Loucy (cell line): ENCODE results near the gene ZCCHC24.

Experiments
- H2AFZ ChIP-seq: fragments of 200-600 bp; sonication (generic); 2 replicates; pipeline ENCODE4 v1.6.0; 2016; ENCODE audit warnings: antibody characterized with exemption, mild to moderate bottlenecking, low read length, moderate library complexity
- H3F3A ChIP-seq: fragments of 200-600 bp; 2 replicates; pipeline ENCODE4 v1.6.0; 2016; ENCODE audit warnings: antibody characterized with exemption, low read depth, mild to moderate bottlenecking
- H3K27me3 ChIP-seq: fragments of 200-600 bp; sonication (generic); 2 replicates; pipeline ENCODE4 v1.6.1; 2014; ENCODE audit warnings: low read length, mild to moderate bottlenecking; ENCODE audit not compliant: insufficient read depth, poor library complexity, severe bottlenecking
- H3K36me3 ChIP-seq: fragments of 200-600 bp; sonication (generic); 2 replicates; pipeline ENCODE4 v1.6.1; 2016; ENCODE audit warnings: low read length; ENCODE audit not compliant: insufficient read depth
- H3K4me1 ChIP-seq: fragments of 200-600 bp; sonication (generic); 2 replicates; pipeline ENCODE4 v1.5.1; 2014; ENCODE audit warnings: low read length, mild to moderate bottlenecking; ENCODE audit not compliant: insufficient read depth, poor library complexity, severe bottlenecking
- H3K4me2 ChIP-seq: fragments of 200-600 bp; sonication (generic); 2 replicates; pipeline ENCODE4 v1.6.0; 2014; ENCODE audit warnings: antibody characterized with exemption, low read length, low read depth, mild to moderate bottlenecking; ENCODE audit not compliant: poor library complexity, severe bottlenecking
- H3K4me3 ChIP-seq: fragments of 200-600 bp; sonication (generic); 2 replicates; pipeline ENCODE4 v1.5.1; 2014; ENCODE audit warnings: low read length, mild to moderate bottlenecking, mixed read lengths; ENCODE audit not compliant: poor library complexity, severe bottlenecking
- H3K79me2 ChIP-seq: fragments of 200-600 bp; sonication (generic); 2 replicates; pipeline ENCODE4 v1.6.1; 2014; ENCODE audit warnings: low read length; ENCODE audit not compliant: insufficient read depth
- H3K9ac ChIP-seq: fragments of 200-600 bp; sonication (generic); 2 replicates; pipeline ENCODE4 v1.6.0; 2014; ENCODE audit warnings: mild to moderate bottlenecking, low read depth, low read length, moderate library complexity; ENCODE audit not compliant: poor library complexity, severe bottlenecking
- H3K9me2 ChIP-seq: fragments of 200-600 bp; sonication (generic); replicated peaks from 2 replicates; pipeline ENCODE4 v1.6.1; 2016; ENCODE audit warnings: low read depth, low read length, mixed read lengths
- H3K9me3 ChIP-seq: fragments of 200-600 bp; sonication (generic); 2 replicates; pipeline ENCODE4 v1.6.1; 2014; ENCODE audit warnings: mild to moderate bottlenecking, antibody characterized with exemption, low read length, low read depth; ENCODE audit not compliant: insufficient read depth
- H4K20me1 ChIP-seq: fragments of 200-600 bp; sonication (generic); 2 replicates; pipeline ENCODE4 v1.6.0; 2014; ENCODE audit warnings: antibody characterized with exemption, low read length, mild to moderate bottlenecking; ENCODE audit not compliant: insufficient read depth, poor library complexity, severe bottlenecking
- CTCF ChIP-seq: fragments of 200-600 bp; sonication (generic); conservative IDR thresholded peaks from 2 replicates; pipeline ENCODE4 v1.5.1; 2014; ENCODE audit warnings: mild to moderate bottlenecking, antibody characterized with exemption, low read length
- EZH2phosphoT487 ChIP-seq: fragments of 200-600 bp; IDR thresholded peaks from 2 replicates; pipeline ENCODE4 v1.6.1; 2018; ENCODE audit warnings: antibody characterized with exemption, mild to moderate bottlenecking, moderate library complexity, borderline replicate concordance

Gene ZCCHC24

GRCh38 chr10:79417266-79417665 lies 28.2 kb downstream of the ZCCHC24 start:
- no peak overlapping the region for H2AFZ ChIP-seq
- TF ChIP-seq EZH2phosphoT487 (no peak), CTCF (no peak)
- H3K36me3 ChIP-seq: peaks cover 3% of the 10 kb centered on the region; the same call in 1 of the 2 replicates

GRCh38 chr10:79416578-79417255 lies 28.7 kb downstream of the ZCCHC24 start:
- TF ChIP-seq CTCF (no peak), EZH2phosphoT487 (no peak)
- H2AFZ ChIP-seq: no peak overlapping the region

More at GRCh38 chr10:79417266-79417665, 28.2 kb downstream of the ZCCHC24 start:
- H3F3A ChIP-seq: no peaks in the 10 kb centered on the region
- no peak overlapping the region for H3K9ac ChIP-seq
- H3K4me2 ChIP-seq: no peak overlapping the region
- H3K4me3 ChIP-seq: no peak overlapping the region
- peaks cover 12% of the 10 kb centered on the region for H3K4me1 ChIP-seq
- no peaks in the 10 kb centered on the region for H3K9me2 ChIP-seq
- H3K79me2 ChIP-seq: no peaks in the 10 kb centered on the region
- H3K9me3 ChIP-seq: no peaks in the 10 kb centered on the region
- no peaks in the 10 kb centered on the region for H3K27me3 ChIP-seq
- no peaks in the 10 kb centered on the region for H4K20me1 ChIP-seq

GRCh38 chr10:79415736-79416577 lies 29.5 kb downstream of the ZCCHC24 start:
- no peaks in the 10 kb centered on the region for H4K20me1 ChIP-seq
- no peak overlapping the region for H3K4me2 ChIP-seq
- no peaks in the 10 kb centered on the region for H3F3A ChIP-seq
- no peaks in the 10 kb centered on the region for H3K9me2 ChIP-seq
- no peak overlapping the region for H2AFZ ChIP-seq
- no peaks in the 10 kb centered on the region for H3K9me3 ChIP-seq
- H3K79me2 ChIP-seq: no peaks in the 10 kb centered on the region
- peaks cover 3% of the 10 kb centered on the region; the same call in 1 of the 2 replicates for H3K36me3 ChIP-seq
- no peaks in the 10 kb centered on the region for H3K27me3 ChIP-seq
- no peak overlapping the region for H3K9ac ChIP-seq
- peaks cover 19% of the 10 kb centered on the region for H3K4me1 ChIP-seq
- TF ChIP-seq EZH2phosphoT487 (no peak), CTCF (no peak)
- no peak overlapping the region for H3K4me3 ChIP-seq

More at GRCh38 chr10:79416578-79417255, 28.7 kb downstream of the ZCCHC24 start:
- Histone ChIP-seq H3K9me3 (no peaks in the 10 kb centered on the region), H3K4me2 (no peak overlapping the region), H3K9me2 (no peaks in the 10 kb centered on the region), H4K20me1 (no peaks in the 10 kb centered on the region), H3K9ac (no peak overlapping the region), H3K27me3 (no peaks in the 10 kb centered on the region), H3K79me2 (no peaks in the 10 kb centered on the region), H3K36me3 (peaks cover 3% of the 10 kb centered on the region; the same call in 1 of the 2 replicates), H3F3A (no peaks in the 10 kb centered on the region), H3K4me1 (peaks cover 17% of the 10 kb centered on the region), H3K4me3 (no peak overlapping the region)
